Uterus (tissue), 4 donors: Measurements from ENCODE around the gene TM2D3. TPM values are rescaled to one million over a fixed set of nuclear protein-coding genes. Genes with fewer than 3 reads are reported as not detected.

Experiments
- DNase-seq, 2 donors: peaks; one replicate each; pipeline ENCODE4 v3.0.0-alpha.2; 2019 to 2020
- H3K27ac ChIP-seq, 2 donors: fragments of 200-600 bp; sonication (generic); 1 replicate in 1 of 2; 2 replicates in 1 of 2; pipeline ENCODE4 v1.5.1; 2016 to 2018
- H3K27me3 ChIP-seq, 2 donors: fragments of 200-600 bp; sonication (generic); one replicate each; pipeline ENCODE4 v1.5.1; 2018 to 2019; ENCODE audit warnings: control low read depth in 1 of 2
- H3K36me3 ChIP-seq, 2 donors: fragments of 200-600 bp; sonication (generic); one replicate each; pipeline ENCODE4 v1.5.1; 2019; ENCODE audit warnings: control low read depth in 1 of 2
- H3K4me1 ChIP-seq, 2 donors: fragments of 200-600 bp; sonication (generic); one replicate each; pipeline ENCODE4 v1.5.1; 2018 to 2019; ENCODE audit warnings: control low read depth in 1 of 2
- H3K4me3 ChIP-seq, 2 donors: fragments of 200-600 bp; sonication (generic); 1 replicate in 1 of 2; 2 replicates in 1 of 2; pipeline ENCODE4 v1.5.1; 2018 to 2019; ENCODE audit warnings: mild to moderate bottlenecking in 1 of 2
- H3K9me3 ChIP-seq, 2 donors: fragments of 200-600 bp; sonication (generic); one replicate each; pipeline ENCODE4 v1.5.1; 2019; ENCODE audit warnings: control low read depth in 1 of 2
- POLR2A ChIP-seq, 2 donors: fragments of 450-650 bp; IDR thresholded peaks; one replicate each; pipeline ENCODE4 v1.6.1; 2016; ENCODE audit warnings: antibody characterized with exemption in 2 of 2, mild to moderate bottlenecking in 1 of 2, moderate library complexity in 1 of 2
- intact Hi-C: fragments of 100-400 bp; cut with DNase I; formaldehyde crosslinking; loops from one replicate; pipeline ENCODE4 v1.15.1; 2023; ENCODE audit warnings: low total_unique reads
- total RNA-seq, 4 donors: library from RNA; depleted of rRNA in 3 of 4; stranded (reverse); fragments of >200 nt in 3 of 4; gene quantifications; one replicate each; pipeline versions ENCODE4 v1.1.0 to v1.2.4, GENCODE V29; 2014 to 2023
- TF ChIP-seq, protein P1 (sequence below), 4 experiments: fragments of 200-600 bp in 2 of 4; fragments of 450-650 bp in 2 of 4; sonication (generic) in 2 of 4; IDR thresholded peaks; one replicate each; pipeline ENCODE4 v1.5.1; 2016 to 2019; ENCODE audit warnings: antibody characterized with exemption in 4 of 4, mild to moderate bottlenecking in 2 of 4, moderate library complexity in 1 of 4
- donor health status: DM: yes; HTN: yes; CAD: no.

Gene TM2D3
- total RNA-seq, 4 donors from 2014 or later, result 14.7 to 65.0 (median 46.5) TPM

GRCh38 chr15:101672298-101672697 is 20.1 kb upstream of the TM2D3 start:
- no peak for DNase-seq
- no peak overlapping the region for H3K4me3 ChIP-seq
- no peaks in the 10 kb centered on the region for H3K4me1 ChIP-seq
- TF ChIP-seq POLR2A (IDR thresholded peaks at IDR 0.05), result no peak
- TF ChIP-seq, protein P1, sequence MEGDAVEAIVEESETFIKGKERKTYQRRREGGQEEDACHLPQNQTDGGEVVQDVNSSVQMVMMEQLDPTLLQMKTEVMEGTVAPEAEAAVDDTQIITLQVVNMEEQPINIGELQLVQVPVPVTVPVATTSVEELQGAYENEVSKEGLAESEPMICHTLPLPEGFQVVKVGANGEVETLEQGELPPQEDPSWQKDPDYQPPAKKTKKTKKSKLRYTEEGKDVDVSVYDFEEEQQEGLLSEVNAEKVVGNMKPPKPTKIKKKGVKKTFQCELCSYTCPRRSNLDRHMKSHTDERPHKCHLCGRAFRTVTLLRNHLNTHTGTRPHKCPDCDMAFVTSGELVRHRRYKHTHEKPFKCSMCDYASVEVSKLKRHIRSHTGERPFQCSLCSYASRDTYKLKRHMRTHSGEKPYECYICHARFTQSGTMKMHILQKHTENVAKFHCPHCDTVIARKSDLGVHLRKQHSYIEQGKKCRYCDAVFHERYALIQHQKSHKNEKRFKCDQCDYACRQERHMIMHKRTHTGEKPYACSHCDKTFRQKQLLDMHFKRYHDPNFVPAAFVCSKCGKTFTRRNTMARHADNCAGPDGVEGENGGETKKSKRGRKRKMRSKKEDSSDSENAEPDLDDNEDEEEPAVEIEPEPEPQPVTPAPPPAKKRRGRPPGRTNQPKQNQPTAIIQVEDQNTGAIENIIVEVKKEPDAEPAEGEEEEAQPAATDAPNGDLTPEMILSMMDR (IDR thresholded peaks at IDR 0.05), result no peak
- no peak overlapping the region for H3K27ac ChIP-seq
- H3K9me3 ChIP-seq, result no peaks in the 10 kb centered on the region
- intact Hi-C loops, result no loop called here
- no peaks in the 10 kb centered on the region for H3K27me3 ChIP-seq
- no peaks in the 10 kb centered on the region for H3K36me3 ChIP-seq

DNA sequence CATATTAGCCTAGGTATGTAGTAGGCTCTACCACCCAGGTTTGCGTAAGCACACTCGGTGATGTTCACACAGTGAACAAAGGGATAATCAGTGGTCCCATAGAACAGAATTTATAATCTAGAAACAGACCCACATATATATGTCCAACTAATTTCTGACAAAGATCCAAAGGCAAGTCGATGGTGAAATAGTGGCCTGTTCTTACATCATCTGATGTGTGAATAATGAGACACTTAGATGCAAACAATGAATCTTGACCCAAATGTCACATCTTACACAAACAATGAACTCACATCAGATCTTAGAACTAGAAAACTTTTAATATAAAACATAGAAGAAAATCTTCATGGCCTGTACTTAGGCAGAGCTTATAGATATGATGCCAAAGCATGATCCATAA is 17.6 kb upstream of the TM2D3 start:
- no peak overlapping the region for H3K27ac ChIP-seq
- H3K27me3 ChIP-seq, result no peaks in the 10 kb centered on the region
- DNase-seq, result no peak
- no peaks in the 10 kb centered on the region for H3K4me1 ChIP-seq
- no peak overlapping the region for H3K4me3 ChIP-seq
- intact Hi-C loops, result no loop called here
- H3K9me3 ChIP-seq, result no peaks in the 10 kb centered on the region
- H3K36me3 ChIP-seq, result no peaks in the 10 kb centered on the region
- TF ChIP-seq, protein P1 (IDR thresholded peaks at IDR 0.05), result no peak
- no peak for TF ChIP-seq POLR2A (IDR thresholded peaks at IDR 0.05)

GRCh38 chr15:101667881-101668280 is 15.7 kb upstream of the TM2D3 start:
- intact Hi-C loops, result no loop called here
- no peaks in the 10 kb centered on the region for H3K4me1 ChIP-seq
- no peaks in the 10 kb centered on the region for H3K27me3 ChIP-seq
- TF ChIP-seq POLR2A (IDR thresholded peaks at IDR 0.05), result no peak
- TF ChIP-seq, protein P1 (IDR thresholded peaks at IDR 0.05), result no peak
- H3K9me3 ChIP-seq, result no peaks in the 10 kb centered on the region
- DNase-seq, result no peak
- H3K27ac ChIP-seq, result no peak overlapping the region
- H3K36me3 ChIP-seq, result no peaks in the 10 kb centered on the region
- H3K4me3 ChIP-seq, result no peak overlapping the region

DNA sequence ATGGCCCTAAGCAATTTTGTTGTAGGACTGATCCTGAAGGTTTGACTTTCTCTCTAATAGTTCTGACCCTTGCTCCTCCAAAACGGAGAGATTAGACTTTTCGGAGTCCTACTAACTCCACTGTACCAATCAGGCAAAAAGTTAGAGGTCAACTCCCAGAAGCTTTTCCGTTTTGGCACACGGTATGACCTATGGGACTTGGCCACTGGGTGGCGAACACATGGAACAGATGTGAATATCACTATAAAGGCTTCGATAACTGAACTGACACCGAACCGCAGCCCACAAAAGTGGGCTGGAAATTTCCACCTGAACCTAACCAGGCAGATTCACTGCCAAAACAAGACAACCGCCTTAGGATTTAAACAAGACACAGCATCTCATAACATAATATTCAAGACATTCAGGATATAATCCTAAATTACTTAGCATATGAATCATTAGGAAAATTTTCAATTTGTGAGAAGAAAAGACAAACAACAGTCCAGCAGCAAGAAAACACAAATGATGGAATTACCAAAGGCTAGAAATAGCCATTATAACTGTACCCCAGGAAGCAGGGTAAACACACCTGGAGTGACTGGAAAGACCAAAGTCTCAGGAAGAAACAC is 12.2 kb upstream of the TM2D3 start:
- Histone ChIP-seq H3K9me3 (no peaks in the 10 kb centered on the region), H3K27me3 (no peaks in the 10 kb centered on the region), H3K4me3 (no peak overlapping the region), H3K4me1 (no peaks in the 10 kb centered on the region), H3K27ac (no peak overlapping the region), H3K36me3 (no peaks in the 10 kb centered on the region)
- intact Hi-C loops, result no loop called here
- TF ChIP-seq, protein P1 (IDR thresholded peaks at IDR 0.05), result no peak
- TF ChIP-seq POLR2A (IDR thresholded peaks at IDR 0.05), result no peak
- no peak for DNase-seq

GRCh38 chr15:101662203-101662602 is 10.0 kb upstream of the TM2D3 start:
- H3K4me3 ChIP-seq, result no peak overlapping the region
- TF ChIP-seq, protein P1 (IDR thresholded peaks at IDR 0.05), result no peak
- TF ChIP-seq POLR2A (IDR thresholded peaks at IDR 0.05), result no peak
- no peaks in the 10 kb centered on the region for H3K4me1 ChIP-seq
- H3K27me3 ChIP-seq, result no peaks in the 10 kb centered on the region
- no peaks in the 10 kb centered on the region for H3K36me3 ChIP-seq
- H3K27ac ChIP-seq, result no peak overlapping the region
- intact Hi-C loops, result no loop called here
- DNase-seq, result no peak
- H3K9me3 ChIP-seq, result no peaks in the 10 kb centered on the region
